ENCODE results near the gene GCH1.
A peak's percentile ranks its signal among the peaks of the same experiment; 100 is the strongest.
"Not testable (repeated sequence)": the region's sequence is repeated elsewhere in the genome, so short reads cannot be mapped to it uniquely, and the experiment has no call there.

GCH1 gene

GRCh38 chr14:54817506-54817905 lies 85.1 kb downstream of the GCH1 start:
- DNase-seq: no peak

GRCh38 chr14:54816450-54816849 lies 86.2 kb downstream of the GCH1 start:
- DNase-seq: no peak

- no peak for DNase-seq
Observed at GRCh38 chr14:54815515-54815914, 87.1 kb downstream of the GCH1 start.

GRCh38 chr14:54815016-54815415 lies 87.6 kb downstream of the GCH1 start:
- DNase-seq: no peak

- DNase-seq: no peak
Observed at GRCh38 chr14:54814076-54814475, 88.5 kb downstream of the GCH1 start.

GRCh38 chr14:54813081-54813480 lies 89.5 kb downstream of the GCH1 start:
- no peak for DNase-seq

- no peak for DNase-seq
Observed at GRCh38 chr14:54812617-54813016, 90.0 kb downstream of the GCH1 start.

- no peak for DNase-seq
Observed at GRCh38 chr14:54809767-54810166, 92.9 kb downstream of the GCH1 start.

- DNase-seq: no peak
Observed at GRCh38 chr14:54808326-54809161, 94.1 kb downstream of the GCH1 start.

GRCh38 chr14:54807881-54808280 lies 94.7 kb downstream of the GCH1 start:
- DNase-seq: no peak

- DNase-seq: no peak
Observed at GRCh38 chr14:54807428-54807827, 95.2 kb downstream of the GCH1 start.

- no peak for DNase-seq
Observed at GRCh38 chr14:54806616-54807015, 96.0 kb downstream of the GCH1 start.

- DNase-seq: peak; percentile 37 to 50
Observed at GRCh38 chr14:54805445-54806322, 96.9 kb downstream of the GCH1 start.

GRCh38 chr14:54805070-54805444 lies 97.6 kb downstream of the GCH1 start:
- DNase-seq: no peak

GRCh38 chr14:54804538-54805041 lies 98.0 kb downstream of the GCH1 start:
- DNase-seq: no peak

GRCh38 chr14:54803926-54804537 lies 98.6 kb downstream of the GCH1 start:
- no peak for DNase-seq

- no peak for DNase-seq
Observed at GRCh38 chr14:54803396-54803795, 99.2 kb downstream of the GCH1 start.

- DNase-seq: not testable (repeated sequence)
Observed at GRCh38 chr14:54801482-54801881, 101.1 kb downstream of the GCH1 start.

- DNase-seq: no peak
Observed at GRCh38 chr14:54798465-54799124, 104.0 kb downstream of the GCH1 start.

- no peak for DNase-seq
Observed at GRCh38 chr14:54797986-54798385, 104.6 kb downstream of the GCH1 start.

GRCh38 chr14:54797556-54797955 lies 105.1 kb downstream of the GCH1 start:
- no peak for DNase-seq

- no peak for DNase-seq
Observed at GRCh38 chr14:54796961-54797360, 105.7 kb downstream of the GCH1 start.

- DNase-seq: no peak
Observed at GRCh38 chr14:54794796-54795195, 107.8 kb downstream of the GCH1 start.
